ENCODE data around the gene DPEP1.
"Not testable (repeated sequence)": the region's sequence is repeated elsewhere in the genome, so short reads cannot be mapped to it uniquely, and the experiment has no call there.

The DPEP1 gene

DNA sequence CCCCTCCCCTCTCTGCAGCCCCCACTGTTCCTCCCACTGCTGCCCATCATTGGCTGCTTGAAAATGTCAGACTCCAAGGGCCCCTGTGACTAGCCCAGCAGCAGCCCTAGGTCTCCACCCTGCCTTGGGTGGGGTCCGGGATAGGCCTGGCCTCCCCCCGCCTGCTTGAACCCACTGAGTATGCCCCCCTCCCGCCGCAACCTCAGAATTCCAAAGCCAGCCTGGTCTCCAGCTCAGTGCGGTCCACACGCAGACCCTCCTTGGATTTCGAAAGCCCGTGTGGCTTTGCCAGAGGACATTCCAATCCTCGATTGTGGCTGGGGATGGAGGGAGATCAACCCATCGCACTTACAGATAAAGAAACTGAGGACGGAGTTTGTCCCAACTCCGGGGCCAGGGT is 6.4 kb downstream of the DPEP1 start:
- no peak for DNase-seq (ENCODE audit: low read depth)

- no peak for DNase-seq (ENCODE audit: low read depth)
Observed at GRCh38 chr16:89620406-89620841, 7.0 kb downstream of the DPEP1 start.

DNA sequence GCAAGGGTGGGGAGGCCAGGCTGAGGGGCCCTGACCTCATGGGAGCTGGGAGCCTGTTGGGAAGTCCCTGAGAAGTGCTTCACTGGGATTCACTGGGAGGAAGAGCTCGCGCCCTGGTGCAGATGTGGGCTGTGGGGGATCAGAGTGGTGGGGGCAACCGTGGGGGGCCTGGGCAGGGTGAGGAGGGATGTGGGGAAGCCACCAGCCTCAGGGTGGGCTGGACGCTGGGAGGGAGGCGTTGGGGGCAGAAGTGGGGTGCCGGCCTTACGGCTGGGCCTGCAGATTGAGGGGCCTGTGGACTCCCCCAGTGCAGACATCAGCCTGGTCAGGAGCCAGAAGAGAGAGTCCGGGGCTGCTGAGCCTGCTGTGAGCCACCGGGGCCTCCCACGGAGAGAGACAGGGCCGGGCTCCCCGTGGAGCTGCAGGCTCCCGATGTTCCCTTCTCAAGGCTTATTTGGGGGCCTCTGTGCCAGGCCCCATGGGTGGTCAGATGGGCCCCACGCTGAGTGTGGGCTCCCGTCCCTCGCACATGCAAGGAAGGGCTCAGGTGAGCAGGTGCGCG is 7.8 kb downstream of the DPEP1 start:
- no peak for DNase-seq (ENCODE audit: low read depth)

GRCh38 chr16:89621698-89622409 is 8.4 kb downstream of the DPEP1 start:
- DNase-seq (ENCODE audit: low read depth) = no peak

DNA sequence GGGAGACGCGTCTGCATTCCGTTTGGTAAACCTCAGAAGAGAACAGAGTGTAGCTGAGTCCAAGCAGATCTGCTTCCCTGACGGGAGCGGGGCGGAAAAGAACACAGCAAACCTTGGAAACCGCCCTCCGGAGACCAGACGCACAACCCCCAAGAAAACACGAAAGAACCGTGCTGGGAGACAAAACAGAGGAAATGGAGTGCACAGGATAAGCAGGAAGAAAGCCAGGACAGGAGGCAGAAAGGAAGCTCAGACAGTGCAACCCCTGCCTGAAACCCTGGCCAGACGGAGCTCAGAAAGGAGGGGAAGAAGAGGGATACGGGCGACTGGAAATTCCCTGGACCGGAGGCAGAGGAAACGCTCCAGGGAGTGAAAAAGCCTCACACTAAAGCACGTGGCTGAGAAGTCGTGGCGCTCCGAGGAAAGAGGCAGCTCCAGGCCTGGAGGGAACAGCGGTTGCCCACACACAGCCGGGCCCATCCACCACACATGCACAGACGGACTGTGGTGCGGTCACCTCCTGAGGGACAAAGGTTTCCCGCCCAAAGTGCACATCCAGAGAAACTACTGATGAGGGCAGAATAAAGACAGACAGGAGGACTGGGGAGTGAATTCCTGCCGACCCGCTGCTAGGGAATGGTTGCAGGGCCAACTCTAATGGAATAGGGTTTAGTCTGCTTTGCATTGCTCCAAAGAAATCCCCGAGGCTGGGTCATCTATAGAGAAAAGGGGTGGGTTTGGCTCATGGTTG is 10.2 kb downstream of the DPEP1 start:
- no peak for DNase-seq (ENCODE audit: low read depth)

DNA sequence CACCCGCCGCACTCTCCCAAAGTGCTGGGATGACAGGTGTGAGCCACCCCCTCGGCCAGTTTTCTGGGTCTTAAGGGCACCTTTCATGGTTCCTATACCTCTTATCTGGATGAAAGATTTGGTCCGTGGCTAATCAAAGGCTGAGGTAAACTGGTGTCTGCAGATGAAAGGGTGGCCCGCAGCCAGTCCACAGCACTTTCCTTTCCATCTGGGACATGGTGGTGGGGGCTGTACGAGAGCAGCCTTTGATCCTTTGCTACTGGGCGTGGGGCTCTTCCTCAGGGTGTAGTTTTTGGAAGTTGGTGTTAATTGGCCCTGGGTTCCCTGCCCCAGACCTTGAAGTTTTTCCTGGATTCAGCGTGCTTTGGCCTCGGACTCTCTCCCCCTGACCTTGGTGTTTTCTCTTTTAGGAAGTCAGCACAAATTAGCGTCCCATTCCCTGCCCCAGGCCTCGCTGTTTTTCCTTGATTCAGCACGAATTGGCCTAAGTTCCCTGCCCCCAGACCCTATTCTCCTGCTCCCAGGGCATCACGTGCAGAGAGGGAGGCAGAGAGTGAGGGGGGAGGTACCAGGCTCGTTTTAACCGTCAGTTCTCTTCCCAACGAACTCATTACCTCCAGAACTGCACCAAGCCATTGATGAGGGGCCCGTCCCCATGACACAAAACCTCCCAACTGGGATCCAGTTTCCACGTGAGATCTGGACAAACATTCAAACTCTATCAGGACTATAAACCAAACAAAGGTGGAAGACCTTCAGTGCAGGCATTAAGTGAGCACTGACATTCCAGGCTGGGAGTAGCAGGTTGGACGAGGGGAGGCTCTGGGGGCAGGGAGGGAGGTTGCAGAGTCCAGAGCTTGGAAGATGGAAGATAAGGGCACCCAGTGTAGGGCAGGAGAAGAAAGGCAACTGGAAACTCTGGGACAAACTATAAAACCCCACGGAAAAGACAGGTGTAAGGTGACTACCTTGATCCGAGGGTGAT is 11.6 kb downstream of the DPEP1 start:
- DNase-seq (ENCODE audit: low read depth) = no peak

GRCh38 chr16:89629827-89630610 is 16.6 kb downstream of the DPEP1 start:
- DNase-seq (ENCODE audit: low read depth) = no peak

DNA sequence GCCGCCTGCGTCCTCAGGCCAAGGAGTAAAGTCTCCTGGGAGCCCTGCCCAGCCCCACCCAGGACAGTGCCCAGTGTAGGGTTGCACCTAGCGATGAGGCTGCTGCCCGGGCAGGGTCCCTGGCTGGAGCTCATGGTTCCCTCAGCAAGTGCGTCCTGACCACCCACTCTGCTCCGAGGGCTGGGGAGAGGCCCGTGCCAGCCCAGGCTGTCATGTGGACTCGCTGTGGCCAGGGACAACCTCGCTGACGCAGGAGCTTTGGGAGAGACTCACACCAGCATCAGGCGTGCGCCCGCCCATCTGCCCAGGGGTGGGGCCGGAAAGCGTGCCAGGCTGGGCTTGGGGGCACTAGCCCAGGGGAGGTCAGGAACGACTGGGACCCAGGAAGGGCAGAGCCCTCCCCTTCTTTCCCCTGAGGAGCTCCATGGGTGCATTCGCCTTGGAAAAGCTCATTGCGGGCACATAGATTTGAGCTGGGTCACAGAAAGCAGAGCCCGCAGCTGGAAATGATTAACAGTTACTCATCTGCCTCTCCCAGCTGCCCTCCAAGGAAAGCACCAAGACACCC is 19.7 kb downstream of the DPEP1 start:
- DNase-seq (ENCODE audit: low read depth) = no peak

DNA sequence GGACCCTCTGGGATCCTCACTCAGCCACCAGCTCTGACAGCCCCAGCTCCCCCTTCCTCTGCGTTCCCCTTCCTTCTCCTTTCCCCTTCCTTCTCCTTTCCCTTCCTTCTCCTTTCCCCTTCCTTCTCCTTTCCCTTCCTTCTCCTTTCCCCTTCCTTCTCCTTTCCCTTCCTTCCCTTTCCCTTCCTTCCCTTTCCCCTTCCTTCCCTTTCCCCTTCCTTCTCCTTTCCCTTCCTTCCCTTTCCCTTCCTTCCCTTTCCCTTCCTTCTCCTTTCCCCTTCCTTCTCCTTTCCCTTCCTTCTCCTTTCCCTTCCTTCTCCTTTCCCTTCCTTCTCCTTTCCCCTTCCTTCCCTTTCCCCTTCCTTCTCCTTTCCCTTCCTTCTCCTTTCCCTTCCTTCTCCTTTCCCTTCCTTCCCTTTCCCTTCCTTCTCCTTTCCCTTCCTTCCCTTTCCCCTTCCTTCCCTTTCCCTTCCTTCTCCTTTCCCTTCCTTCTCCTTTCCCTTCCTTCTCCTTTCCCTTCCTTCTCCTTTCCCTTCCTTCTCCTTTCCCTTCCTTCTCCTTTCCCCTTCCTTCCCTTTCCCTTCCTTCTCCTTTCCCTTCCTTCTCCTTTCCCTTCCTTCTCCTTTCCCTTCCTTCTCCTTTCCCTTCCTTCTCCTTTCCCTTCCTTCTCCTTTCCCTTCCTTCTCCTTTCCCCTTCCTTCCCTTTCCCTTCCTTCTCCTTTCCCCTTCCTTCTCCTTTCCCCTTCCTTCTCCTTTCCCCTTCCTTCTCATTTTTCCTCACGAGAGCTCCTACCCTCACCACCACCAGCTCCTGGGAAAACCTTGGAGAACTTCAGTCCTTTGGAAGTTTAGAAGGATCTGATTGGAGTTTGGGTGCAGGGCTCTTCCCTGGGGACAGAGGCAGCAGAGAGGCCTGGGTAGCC is 21.3 kb downstream of the DPEP1 start:
- DNase-seq (ENCODE audit: low read depth) = not testable (repeated sequence)

- no peak for DNase-seq (ENCODE audit: low read depth)
Observed at GRCh38 chr16:89636663-89637062, 23.2 kb downstream of the DPEP1 start.

- no peak for DNase-seq (ENCODE audit: low read depth)
Observed at GRCh38 chr16:89637379-89637778, 23.9 kb downstream of the DPEP1 start.

DNA sequence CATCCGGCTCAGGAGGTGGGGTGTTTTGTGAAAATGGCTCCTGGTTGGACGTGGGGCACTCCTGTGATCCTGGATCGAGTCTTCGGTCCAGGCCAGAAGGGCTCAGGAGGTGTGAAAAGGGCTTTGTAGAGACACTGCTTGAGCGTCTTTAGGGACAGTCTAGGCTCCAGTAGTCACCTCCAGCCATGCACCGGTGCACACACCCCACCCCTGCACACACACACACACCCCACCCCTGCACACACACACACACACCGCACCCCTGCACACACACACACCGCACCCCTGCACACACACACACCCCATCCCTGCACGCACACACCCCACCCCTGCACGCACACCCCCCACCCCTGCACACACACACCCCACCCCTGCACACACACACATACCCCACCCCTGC is 25.0 kb downstream of the DPEP1 start:
- no peak for DNase-seq (ENCODE audit: low read depth)

- no peak for DNase-seq (ENCODE audit: low read depth)
Observed at GRCh38 chr16:89639385-89639784, 25.9 kb downstream of the DPEP1 start.

GRCh38 chr16:89641458-89642119 is 28.1 kb downstream of the DPEP1 start:
- DNase-seq (ENCODE audit: low read depth) = no peak

- DNase-seq (ENCODE audit: low read depth) = no peak
Observed at GRCh38 chr16:89642574-89642973, 29.1 kb downstream of the DPEP1 start.

DNA sequence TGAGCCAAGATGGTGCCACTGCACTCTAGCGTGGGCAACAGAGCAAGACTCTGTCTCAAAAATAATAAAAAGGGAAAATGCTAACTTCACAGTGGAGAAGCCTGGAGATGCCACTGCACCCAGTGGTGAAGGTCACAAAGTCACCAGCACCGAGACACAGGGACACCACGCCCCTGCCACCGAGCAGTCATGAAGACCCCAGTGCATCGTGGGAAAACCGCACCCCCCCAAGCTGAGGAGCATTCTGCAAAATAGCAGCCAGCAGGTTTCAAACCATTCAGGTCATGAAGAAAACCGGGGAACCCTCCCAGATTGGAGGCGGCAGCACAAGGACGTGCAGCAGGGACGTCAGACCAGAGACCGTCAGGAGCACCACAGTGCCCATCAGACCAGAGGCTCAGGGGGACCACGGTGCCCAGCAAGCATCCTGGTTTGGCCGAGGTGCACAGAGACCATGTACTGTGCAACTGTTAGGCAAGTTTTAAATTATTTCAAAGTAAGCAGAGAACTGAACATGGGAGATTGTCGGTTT is 30.4 kb downstream of the DPEP1 start:
- DNase-seq (ENCODE audit: low read depth) = no peak

DNA sequence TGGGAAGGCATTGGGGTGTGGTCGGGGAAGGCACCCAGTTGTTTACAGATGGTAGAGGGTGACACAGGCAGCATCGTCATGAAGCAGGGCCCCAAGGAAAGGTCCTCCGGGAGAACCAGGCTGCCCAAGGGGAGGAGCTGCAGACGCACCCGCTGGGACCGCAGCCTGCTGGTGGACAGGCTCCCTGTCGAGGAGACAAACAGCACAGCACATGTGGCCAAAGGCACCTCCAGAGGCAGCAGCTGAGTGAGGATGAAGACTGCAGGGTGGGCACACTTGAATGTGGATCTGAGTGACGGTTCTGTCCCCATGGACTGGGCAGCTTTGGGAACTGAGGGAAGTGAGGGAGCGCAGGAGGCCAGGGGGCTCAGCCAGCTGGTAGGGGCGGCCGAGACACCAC is 31.7 kb downstream of the DPEP1 start:
- DNase-seq (ENCODE audit: low read depth) = no peak

- no peak for DNase-seq (ENCODE audit: low read depth)
Observed at GRCh38 chr16:89646270-89646669, 32.8 kb downstream of the DPEP1 start.

DNA sequence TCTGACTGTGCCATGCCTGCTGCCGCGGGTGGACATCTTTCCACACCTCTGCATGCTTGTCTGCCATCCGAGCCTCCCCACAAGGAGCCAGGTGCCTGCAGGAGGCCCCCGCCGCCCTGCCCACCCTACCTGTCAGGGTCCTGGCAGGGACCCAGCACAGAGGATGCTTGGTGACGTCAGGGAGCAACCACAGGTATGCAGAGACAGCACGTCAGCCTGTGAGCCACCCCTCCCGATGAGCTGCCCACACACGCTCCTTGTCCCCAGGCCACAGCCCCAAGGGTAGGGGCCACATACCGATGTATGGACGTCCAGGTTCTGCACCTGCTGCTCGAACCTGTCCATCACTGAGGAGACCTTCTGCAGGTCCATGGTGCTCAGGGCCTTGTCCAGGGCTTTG is 33.5 kb downstream of the DPEP1 start:
- DNase-seq (ENCODE audit: low read depth) = no peak
